Measurements from ENCODE around the gene SRPK2.
"Not testable (repeated sequence)": the region's sequence is repeated elsewhere in the genome, so short reads cannot be mapped to it uniquely, and the experiment has no call there.

The SRPK2 gene

DNA sequence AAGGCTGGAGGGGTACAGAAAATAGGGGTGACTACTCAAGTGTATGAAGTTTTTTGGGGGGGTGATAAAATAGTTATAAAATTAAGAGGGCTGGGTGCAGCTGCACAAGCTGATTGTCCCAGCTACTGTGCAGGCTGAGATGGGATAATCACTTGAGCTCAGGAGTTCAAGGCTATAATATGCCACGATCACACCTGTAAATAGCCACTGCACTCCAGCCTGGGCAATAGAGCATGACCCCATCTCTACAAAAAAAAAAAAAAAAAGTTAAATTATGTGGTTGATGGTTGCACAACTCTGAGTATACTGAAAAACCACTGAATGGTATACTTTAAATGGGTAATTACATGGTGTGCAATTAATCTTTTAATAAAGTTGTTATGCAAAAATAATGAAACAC is 172.9 kb downstream of the SRPK2 start:
- no peak for DNase-seq

DNA sequence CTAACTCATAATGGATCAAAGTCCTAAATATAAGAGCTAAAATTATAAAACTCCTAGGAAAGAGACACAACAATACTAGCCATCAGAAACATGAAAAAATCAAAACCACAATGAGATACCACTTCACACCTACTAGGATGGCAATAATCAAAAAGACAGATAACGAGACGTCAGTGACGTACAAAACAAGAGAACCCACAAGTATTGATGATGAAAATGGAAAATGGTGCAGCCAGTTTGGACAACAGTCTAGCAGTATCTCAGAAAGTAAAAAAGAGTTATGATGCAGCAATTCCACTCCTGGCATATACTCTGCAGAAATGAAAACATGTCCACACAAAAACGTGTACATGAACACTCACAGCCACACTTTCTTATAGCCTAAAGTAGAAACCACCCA is 173.5 kb downstream of the SRPK2 start:
- DNase-seq: no peak

DNA sequence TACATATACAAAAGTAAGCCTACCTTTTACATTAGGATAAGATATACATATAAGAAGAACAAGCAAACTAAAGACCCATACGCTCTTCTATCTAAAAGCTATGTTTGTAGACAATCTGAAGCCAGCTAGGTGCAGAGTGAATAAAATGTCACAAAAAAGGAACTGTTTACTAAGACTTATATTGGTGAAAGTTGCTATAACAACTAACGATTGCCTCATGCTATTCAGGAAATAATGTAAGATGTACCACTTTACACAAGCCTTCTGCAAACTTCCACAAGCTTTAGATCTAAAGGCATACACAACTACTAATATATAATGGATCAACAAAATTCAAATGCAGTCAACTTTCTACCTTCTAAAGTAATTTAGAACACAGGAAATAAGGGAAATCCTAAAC is 175.1 kb downstream of the SRPK2 start:
- no peak for DNase-seq

DNA sequence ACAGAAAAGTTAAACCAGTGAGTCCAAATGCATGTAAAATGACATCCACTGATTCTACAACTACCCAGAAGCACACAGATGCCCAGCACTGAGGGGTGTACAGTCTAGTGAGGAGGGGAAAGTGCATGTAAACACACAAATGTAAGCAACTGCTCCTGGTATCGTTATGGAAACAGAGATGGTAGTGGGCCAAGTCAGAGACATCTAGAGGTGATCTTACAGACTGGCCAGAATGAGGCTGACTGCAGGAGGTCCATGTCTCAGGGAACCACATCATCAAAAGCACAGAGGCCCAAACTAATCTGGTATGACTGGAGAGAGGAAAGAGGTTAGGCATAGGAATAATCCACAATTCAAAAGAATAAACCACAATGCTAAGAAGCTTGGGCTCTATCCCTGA is 176.5 kb downstream of the SRPK2 start:
- no peak for DNase-seq

DNA sequence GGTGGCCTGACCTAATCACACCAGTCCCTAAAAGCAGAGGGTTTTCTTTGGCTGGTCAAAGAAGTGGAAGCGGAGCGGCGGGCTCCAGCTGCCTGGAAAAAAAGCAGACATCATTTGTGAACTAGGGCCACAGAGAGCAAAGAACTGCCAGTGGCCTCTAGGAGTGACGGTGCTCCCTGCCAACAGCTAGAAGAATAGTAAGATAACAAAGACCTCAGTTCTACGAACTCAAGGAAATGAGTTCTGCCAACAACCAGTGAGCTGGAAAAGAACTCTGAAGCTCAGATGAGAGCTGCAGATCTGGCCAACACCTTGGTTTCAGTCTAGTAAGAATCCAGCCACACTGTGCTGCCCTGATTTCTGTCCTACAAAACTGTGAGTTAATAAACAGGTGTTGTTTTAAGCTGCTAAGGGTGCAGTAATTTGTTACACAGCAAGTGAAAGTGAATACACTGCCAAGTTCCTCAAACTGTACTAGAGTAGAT is 178.0 kb downstream of the SRPK2 start:
- no peak for DNase-seq

DNA sequence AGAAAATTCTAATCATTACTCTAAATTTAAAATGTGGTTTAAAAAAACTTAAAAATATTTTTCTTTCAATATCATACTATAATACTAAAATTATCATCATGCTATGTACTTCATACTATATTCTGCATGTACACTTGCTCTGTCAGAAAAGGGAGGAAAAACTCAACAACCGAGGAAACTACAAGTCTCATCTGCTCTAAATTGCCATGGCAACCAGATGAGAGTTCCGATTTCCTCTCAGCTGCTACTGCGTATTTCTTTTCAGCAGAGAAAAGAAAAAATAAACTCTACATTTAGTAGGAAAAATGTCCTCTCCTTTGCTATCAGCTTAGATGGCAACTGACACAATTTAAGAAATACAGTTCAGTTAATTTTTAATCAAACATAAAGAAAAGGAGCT is 178.9 kb downstream of the SRPK2 start:
- no peak for DNase-seq

DNA sequence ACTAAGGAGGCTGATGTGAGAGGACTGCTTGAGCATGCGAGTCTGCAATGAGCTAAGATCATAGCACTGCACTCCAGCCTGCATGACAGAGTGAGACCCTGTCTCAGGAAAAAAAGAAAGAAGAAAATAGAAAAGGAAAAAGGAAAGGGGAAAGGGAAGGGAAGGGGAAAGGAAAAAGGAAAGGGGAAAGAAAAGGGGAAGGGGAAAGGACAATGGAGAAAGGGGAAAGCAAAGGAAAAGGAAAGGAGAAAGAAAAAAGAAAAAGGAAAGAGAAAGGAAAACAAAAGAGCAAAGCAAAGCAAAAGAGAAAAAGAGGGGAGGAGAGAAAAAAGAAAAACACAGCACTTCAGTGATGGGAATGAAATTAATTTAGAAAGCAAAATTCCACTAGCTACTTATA is 179.3 kb downstream of the SRPK2 start:
- DNase-seq: no peak

DNA sequence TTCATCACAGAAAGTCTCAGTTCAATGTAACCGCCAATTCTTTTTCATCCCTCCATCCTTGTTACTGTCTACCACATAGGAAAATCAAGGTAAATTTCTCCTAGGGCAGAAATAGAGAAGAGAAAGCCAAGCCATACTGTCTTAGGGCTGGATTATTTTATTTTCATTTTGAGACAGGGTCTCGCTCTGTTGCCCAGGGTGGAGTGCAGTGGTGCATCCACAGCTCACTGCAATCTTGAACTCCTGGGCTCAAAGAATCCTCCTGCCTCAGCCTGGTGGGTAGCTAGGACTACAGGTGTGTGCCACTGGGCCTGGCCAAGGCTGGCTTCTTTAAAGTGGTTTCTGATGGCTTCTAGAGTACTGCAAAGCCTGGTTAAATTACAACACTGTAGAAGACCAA is 181.7 kb downstream of the SRPK2 start:
- no peak for DNase-seq

DNA sequence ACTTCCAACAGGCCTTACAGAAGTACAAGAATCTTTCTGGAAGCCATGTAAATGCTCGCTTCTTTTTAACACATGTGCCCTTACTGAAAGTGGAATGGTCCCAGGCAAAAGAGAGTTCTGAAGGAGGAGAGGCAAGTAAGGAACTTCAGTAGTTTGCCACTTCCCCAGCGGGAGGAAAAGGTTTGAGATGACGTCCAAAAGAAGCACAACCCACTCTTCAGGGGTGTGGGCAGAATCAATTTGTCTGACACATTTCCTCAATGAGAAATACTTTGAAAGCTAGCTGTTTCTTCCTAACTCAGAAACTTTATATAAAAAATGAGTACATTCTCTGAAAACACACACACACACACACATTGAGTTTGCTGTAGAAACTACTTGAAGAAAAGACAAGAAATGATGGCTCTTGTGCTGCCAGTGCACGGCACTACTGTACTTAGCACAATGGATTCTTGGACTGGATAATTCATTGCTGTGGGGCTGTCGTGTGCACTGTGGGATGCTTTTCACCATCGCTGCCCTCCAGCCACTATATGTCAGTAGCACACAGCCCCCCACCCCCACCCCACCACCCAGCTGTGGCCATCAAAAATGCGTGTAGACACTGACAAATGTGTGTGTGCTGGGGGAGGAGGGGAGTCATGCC is 183.0 kb downstream of the SRPK2 start:
- no peak for DNase-seq

DNA sequence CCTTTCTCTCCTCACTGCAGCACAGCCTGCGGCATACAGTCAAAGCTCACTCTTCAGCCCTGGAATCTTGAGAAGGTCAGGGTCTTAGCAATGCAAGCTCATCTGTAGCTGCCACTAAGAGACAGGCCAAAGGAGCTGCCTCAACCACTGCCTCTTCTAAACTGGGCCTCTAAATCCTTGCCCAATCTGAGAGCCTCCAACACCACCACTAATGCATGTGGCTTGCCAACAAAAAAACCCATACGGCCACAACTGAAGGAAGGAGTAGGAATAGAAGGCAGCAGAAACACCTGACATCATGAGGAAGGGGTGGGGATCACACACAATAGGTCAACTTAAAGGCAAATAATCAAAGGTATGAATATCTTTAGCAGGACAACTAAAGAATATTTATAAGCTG is 183.8 kb downstream of the SRPK2 start:
- no peak for DNase-seq

DNA sequence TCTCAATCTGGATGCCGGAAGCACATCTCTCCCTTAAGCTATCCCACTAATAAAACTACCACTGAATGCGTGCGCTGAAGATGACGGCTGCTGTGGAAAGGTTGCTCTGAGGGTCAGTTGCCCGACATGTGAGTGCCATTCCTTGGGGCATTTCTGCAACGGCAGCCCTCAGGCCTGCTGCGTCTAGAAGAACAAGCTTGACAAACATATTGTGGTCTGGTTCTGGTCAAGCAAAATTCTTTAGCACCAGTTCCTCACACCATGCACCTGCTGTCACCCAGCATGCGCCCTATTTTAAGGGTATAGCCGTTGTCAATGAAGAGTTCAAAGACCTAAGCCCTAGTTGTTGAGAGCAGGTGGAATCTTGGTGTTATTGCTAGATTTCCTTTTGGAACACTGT is 184.2 kb downstream of the SRPK2 start:
- no peak for DNase-seq

DNA sequence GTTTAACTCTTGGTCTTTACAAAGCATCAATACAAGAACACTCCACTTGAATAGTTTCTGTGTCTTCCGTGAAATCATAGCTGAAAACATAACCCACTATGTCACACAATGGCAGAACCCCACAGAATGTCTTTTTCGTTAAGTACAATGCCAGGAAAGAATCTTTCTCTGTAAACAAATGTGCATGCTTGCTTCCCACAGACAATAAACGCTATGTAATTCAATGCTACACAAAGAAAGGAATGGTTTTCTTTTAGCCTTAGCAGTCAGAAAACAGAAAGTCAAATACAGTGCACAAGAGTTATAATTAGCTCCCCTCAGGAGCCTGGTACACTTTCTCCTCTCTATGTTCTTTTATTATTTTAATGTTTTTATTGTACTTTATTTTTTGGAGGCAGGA is 186.1 kb downstream of the SRPK2 start:
- DNase-seq: no peak

DNA sequence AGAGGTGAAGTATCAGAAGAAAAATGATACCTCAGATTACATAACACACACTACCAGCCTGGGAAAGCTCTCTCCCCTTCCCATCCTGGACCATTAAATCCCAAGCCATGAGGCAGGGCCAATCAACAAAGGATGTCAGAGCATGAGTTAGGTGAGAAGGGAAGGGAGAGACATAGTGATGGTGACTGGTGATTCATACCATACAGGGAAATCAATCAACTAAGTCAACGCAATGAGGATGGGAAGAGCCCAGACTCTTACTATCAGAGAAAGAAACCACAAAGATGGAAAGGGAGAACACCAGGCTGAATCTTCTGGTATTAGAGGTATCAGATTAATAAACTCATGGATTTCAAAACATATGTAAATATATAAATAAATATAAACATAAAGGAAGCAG is 189.3 kb downstream of the SRPK2 start:
- DNase-seq: no peak

DNA sequence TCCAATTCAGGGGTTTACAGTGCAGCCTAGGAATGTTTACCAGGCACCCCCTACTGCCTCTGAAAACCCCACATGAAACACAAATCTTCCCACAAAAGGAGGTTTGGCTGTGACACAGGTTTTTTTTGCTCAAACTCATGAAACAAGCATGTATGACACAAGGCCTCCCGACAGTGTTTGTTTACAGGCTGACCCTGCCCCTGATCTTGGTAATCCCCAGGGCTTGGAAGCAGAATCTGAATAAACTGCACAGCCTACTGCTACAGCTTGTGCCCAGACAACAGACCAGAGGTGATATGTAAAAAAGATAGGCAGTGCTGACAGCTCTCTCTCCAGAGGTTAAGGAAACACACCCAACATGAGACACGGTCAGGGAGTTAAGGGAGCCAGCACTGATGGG is 190.5 kb downstream of the SRPK2 start:
- DNase-seq: no peak

DNA sequence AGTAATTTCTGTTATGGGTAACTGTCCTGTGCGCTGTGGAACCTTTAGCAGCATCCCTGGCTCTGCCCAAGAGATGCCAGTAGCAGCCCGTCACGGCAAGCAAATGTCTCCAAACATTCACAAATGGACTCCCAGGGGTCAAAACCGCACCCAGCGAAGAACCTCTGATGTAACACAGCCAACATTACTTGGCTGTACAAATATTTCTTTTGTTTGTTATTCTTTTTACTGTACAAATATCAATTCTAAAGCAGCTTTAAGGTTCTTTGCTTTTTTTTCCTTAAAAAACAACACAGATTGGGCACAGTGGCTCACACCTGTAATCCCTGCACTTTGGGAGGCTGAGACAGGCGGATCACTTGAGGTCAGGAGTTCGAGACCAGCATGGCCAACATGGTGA is 192.2 kb downstream of the SRPK2 start:
- DNase-seq: no peak

DNA sequence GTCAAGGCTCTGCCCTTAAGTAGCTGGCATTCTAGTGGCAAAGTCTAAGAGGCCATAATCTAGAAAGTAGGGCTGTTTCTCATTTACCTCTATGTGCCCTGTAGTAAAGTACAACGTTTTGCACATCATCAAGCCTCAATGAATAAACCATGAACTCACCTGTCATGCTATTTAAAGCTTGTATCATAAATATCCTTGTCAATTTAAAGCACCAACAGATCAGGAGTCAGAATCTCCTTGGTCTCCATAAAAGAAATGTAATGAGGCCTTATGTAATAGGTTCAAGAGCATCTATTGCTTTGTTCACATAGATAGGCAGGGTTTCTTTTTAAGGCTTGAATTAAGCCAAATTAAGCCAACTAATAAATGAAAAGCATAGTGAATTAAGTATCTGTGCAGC is 192.8 kb downstream of the SRPK2 start:
- DNase-seq: no peak

DNA sequence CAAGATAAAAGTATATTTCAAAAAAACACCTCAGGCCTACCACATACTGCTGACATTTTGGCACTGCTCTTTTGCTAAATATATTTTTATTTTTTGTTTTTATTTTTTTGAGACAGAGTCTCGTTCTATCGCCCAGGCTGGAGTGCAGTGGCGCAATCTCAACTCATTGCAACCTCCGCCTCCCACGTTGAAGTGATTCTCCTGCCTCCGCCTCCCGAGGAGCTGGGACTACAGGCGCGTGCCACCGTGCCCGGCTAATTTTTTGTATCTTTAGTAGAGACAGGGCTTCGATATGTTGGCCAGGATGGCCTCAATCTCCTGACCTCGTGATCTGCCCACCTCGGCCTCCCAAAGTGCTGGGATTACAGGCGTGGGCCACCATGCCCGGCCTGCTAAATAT is 193.8 kb downstream of the SRPK2 start:
- not testable (repeated sequence) for DNase-seq

DNA sequence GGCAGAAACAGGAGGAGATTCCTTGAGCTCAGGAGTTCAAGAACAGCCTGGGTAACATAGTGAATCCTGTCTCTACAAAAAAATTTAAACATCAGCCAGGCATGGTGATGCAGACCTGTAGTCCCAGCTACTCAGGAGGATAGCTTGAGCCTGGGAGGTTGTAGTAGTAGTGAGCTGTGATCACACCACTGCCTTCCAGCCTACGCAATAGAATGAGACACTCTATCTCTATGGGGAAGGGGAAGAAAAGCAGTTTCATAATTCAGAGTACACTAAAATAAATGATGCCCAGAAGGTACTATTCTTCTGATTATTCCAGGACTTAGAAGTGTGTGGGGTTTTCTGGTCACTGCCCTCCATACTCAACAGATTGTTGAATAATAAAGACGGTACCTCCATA is 197.4 kb downstream of the SRPK2 start:
- no peak for DNase-seq

DNA sequence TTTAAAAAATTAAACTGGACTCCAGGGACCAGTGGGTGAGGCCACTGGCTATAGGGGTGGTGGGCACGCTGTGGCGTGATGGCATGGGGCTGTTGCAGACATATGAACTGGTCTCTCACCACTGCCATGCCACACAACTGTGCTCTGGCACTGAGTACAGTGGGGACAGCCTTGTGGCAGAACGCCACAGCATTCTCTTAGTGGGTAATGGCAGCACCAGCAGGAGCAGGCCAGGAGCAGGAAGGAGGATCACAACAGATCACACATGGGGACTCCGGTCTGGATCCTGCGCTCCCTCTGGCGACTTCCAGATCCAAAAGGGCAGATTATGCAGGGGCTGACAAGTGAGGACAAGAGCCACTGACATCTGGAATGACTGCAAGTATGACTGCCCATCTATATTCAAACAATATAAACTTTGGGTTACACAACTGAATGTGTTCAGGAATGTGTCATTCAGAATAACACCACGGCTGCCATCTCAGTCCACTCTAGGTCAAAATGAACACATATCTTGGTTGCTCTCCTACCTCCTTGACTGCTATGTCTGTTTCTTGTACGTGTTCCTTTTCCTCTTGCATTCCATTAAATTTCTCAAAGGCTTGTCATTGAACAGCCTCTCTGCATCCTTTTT is 198.7 kb downstream of the SRPK2 start:
- no peak for DNase-seq

DNA sequence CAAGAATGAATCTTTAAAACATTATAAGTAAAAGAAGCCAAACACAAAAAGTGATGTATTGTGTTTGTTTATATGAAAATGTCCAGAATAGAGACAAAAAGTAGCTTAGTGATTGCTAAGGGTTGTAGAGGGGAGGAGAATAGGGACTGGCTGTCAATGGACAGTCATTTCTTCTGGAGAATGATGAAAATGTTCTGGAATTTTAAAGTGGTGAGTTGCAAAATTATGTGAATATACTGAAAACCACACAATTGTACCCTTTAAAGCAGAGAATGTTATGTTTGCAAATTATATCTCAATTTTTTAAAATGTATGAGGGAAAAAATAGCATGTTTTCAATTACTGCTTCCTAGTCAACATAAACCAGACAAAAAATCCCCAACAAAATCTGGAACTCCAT is 200.5 kb downstream of the SRPK2 start:
- no peak for DNase-seq

DNA sequence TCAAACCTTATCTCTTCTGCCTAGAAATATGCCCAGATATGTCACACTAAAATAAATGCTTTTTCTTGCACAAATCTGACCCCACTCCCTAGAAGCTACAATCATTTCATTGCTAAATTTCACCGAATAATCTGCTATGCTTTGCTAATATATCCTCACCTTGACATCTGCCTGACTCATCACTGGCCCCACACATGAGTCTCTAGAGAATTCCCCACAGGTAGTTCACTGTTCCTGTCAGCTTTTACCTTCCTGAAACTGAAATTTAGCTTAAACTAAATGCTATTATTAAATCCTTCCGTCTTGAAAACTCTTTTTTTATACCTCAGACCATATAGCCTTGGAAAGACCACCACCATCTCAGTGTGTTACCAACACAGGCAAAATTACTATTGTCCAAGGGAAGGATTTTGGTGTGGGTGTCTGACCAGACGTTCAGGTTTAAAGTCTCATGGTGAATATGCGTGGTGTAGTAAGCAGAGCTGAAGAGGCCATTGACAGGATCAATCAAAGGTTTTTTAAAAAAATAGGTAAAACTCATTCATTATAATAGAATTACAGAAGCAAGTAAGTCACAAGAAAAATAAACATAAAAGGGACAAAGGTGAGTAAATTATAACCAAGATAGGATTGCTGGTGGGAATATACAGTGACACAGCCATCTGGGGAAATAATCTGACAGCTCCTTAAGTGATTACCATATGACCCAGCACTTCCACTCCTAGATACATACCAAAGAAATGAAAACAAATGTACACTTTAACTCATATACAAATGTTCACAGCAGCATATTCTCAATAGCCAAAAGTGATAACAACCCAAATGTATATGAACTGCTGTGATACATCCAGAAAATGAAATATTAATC is 201.2 kb downstream of the SRPK2 start:
- no peak for DNase-seq

DNA sequence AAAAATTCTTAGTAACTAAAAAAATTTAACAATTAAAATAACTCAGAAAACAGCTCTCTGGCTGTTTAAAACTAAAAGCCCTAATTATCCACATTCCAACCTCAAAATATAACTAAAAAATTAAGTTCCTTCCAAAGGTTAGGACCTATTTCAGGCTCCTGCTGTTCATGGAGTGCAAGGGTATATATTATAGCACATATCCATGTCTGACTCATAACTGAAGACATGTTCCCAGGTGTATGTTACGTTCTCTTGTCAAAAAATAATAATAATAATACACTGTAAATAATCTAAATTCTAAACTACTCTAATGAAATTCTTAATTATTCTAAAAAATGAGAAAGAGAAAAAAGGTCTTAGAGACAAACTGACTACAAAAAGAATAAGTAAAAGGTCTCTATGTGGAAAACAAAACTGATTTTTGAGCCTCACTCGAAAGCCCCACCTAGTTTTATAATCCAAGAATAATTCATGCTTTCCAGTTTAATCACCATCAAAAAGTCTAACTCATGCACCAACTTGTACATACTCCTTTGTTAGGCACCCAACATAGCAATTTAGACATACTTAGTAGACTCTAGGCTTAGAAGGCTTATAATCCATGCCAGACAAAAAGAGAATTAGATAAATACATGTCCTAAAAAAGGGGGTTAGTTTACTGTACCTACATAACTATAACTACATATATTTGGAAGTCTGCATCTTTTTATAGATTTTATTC is 203.3 kb downstream of the SRPK2 start:
- no peak for DNase-seq

DNA sequence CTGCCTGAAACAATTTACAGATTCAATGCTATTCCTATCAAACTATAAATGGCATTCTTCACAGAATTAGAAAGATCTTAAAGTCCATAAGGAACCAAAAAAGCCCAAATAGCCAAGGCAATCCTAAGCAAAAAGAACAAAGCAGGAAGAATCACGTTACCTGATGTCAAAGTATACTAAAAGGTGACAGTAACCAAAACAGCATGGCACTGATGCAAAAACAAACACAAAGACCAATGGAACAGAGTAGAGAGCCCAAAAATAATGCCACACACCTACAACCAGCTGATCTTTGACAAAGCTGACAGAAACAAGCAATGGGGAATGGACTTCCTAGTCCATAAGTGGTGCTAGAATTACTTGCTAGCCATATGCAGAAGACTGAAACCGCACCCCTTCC is 208.7 kb downstream of the SRPK2 start:
- DNase-seq: no peak

All from GDM1 (cell line).